Liver (tissue), 3 donors: ENCODE measurements around the gene RIOX2.

Source experiments
- CTCF ChIP-seq: fragments of 150-350 bp; IDR thresholded peaks from 2 replicates; pipeline ENCODE4 v1.5.1; 2017; ENCODE audit warnings: improper control_type of control experiment, low read depth, low read length; ENCODE audit not compliant: missing input control
- RAD21 ChIP-seq, 2 donors: IDR thresholded peaks; 2 replicates each; pipeline ENCODE4 v1.6.1; 2016; ENCODE audit warnings: antibody characterized with exemption in 2 of 2, mild to moderate bottlenecking in 2 of 2
- TF ChIP-seq, protein P1 (sequence below): IDR thresholded peaks from 2 replicates; pipeline ENCODE4 v1.6.1; 2016; ENCODE audit warnings: antibody characterized with exemption
- donor health status: healthy.
- donor health status: healthy.

DNA sequence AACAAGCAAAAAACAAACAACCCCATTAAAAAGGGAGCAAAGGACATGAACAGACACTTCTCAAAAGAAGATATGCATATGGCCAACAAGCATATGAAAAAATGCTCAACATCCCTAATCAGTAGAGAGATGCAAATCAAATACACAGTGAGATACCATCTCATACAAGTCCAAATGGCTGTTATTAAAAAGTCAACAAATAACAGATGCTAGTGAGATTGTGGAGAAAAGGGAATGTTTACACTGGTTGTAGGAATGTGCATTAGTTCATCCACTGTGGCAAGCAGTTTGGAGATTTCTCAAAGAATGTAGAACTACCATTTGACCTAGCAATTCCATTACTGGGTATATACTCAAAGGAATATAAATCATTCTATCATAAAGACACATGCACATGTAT is 44.5 kb downstream of the RIOX2 start:
- TF ChIP-seq RAD21 (IDR thresholded peaks at IDR 0.05) (no peak), CTCF (no peak)
- TF ChIP-seq, protein P1, sequence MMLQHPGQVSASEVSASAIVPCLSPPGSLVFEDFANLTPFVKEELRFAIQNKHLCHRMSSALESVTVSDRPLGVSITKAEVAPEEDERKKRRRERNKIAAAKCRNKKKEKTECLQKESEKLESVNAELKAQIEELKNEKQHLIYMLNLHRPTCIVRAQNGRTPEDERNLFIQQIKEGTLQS, result no peak
